Measurements from ENCODE around the gene ADAMTSL3.

Gene ADAMTSL3

DNA sequence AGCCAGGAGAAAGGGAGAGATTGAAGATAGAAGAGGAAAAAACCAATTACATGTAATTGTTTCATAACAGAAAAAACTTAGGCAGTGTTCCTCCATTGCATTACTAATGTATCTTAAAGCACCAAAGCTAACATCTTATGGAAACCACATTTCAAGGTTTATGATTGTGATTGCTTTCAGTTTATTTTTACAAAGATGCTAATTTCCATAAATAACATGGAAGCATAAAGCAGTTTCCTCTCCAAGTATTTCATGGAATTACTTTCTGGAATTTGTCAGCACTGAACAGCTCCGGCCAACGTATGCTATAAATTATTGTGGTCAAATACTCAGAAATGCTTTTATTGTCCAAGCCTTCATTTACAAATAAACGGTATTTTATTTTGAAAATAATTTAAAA, 11.6 kb downstream of the ADAMTSL3 start:
- Histone ChIP-seq H3K4me3 (IDR thresholded peaks at IDR 0.05; ENCODE audit: insufficient read depth, low read depth, low read length) (no peak overlapping the region), H3K9ac (no peak overlapping the region), H3K27me3 (ENCODE audit: insufficient read depth, low read depth) (no peaks in the 10 kb centered on the region), H3K4me1 (ENCODE audit: low read depth, poor library complexity, severe bottlenecking) (no peaks in the 10 kb centered on the region), H3K79me2 (ENCODE audit: insufficient read depth, low read depth) (no peaks in the 10 kb centered on the region), H3K4me2 (no peak overlapping the region), H4K20me1 (ENCODE audit: insufficient read depth) (no peaks in the 10 kb centered on the region), H3K27ac (no peak overlapping the region), H3K36me3 (ENCODE audit: insufficient read depth) (no peaks in the 10 kb centered on the region), H2AFZ (ENCODE audit: low read depth) (no peak overlapping the region)
- TF ChIP-seq, protein P1, sequence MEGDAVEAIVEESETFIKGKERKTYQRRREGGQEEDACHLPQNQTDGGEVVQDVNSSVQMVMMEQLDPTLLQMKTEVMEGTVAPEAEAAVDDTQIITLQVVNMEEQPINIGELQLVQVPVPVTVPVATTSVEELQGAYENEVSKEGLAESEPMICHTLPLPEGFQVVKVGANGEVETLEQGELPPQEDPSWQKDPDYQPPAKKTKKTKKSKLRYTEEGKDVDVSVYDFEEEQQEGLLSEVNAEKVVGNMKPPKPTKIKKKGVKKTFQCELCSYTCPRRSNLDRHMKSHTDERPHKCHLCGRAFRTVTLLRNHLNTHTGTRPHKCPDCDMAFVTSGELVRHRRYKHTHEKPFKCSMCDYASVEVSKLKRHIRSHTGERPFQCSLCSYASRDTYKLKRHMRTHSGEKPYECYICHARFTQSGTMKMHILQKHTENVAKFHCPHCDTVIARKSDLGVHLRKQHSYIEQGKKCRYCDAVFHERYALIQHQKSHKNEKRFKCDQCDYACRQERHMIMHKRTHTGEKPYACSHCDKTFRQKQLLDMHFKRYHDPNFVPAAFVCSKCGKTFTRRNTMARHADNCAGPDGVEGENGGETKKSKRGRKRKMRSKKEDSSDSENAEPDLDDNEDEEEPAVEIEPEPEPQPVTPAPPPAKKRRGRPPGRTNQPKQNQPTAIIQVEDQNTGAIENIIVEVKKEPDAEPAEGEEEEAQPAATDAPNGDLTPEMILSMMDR (conservative IDR thresholded peaks at IDR 0.05; ENCODE audit: low read depth, low read length) = no peak

- Histone ChIP-seq H2AFZ (ENCODE audit: low read depth) (no peak overlapping the region), H3K27ac (no peak overlapping the region), H3K27me3 (ENCODE audit: insufficient read depth, low read depth) (no peaks in the 10 kb centered on the region), H3K4me3 (IDR thresholded peaks at IDR 0.05; ENCODE audit: insufficient read depth, low read depth, low read length) (no peak overlapping the region), H3K79me2 (ENCODE audit: insufficient read depth, low read depth) (no peaks in the 10 kb centered on the region), H4K20me1 (ENCODE audit: insufficient read depth) (no peaks in the 10 kb centered on the region), H3K4me2 (no peak overlapping the region), H3K4me1 (ENCODE audit: low read depth, poor library complexity, severe bottlenecking) (no peaks in the 10 kb centered on the region), H3K36me3 (ENCODE audit: insufficient read depth) (no peaks in the 10 kb centered on the region), H3K9ac (no peak overlapping the region)
- TF ChIP-seq, protein P1 (conservative IDR thresholded peaks at IDR 0.05; ENCODE audit: low read depth, low read length) = no peak
These were observed 16.8 kb downstream of the ADAMTSL3 start for GRCh38 chr15:83670672-83671229.

GRCh38 chr15:83671603-83672002, 17.7 kb downstream of the ADAMTSL3 start:
- H3K4me3 ChIP-seq (IDR thresholded peaks at IDR 0.05; ENCODE audit: insufficient read depth, low read depth, low read length) = no peak overlapping the region
- H3K4me2 ChIP-seq = no peak overlapping the region
- no peak overlapping the region for H3K27ac ChIP-seq
- H3K9ac ChIP-seq = no peak overlapping the region
- H3K27me3 ChIP-seq (ENCODE audit: insufficient read depth, low read depth) = no peaks in the 10 kb centered on the region
- no peaks in the 10 kb centered on the region for H3K36me3 ChIP-seq (ENCODE audit: insufficient read depth)
- no peaks in the 10 kb centered on the region for H4K20me1 ChIP-seq (ENCODE audit: insufficient read depth)
- TF ChIP-seq, protein P1 (conservative IDR thresholded peaks at IDR 0.05; ENCODE audit: low read depth, low read length) = no peak
- H3K79me2 ChIP-seq (ENCODE audit: insufficient read depth, low read depth) = no peaks in the 10 kb centered on the region
- H2AFZ ChIP-seq (ENCODE audit: low read depth) = no peak overlapping the region
- H3K4me1 ChIP-seq (ENCODE audit: low read depth, poor library complexity, severe bottlenecking) = no peaks in the 10 kb centered on the region

DNA sequence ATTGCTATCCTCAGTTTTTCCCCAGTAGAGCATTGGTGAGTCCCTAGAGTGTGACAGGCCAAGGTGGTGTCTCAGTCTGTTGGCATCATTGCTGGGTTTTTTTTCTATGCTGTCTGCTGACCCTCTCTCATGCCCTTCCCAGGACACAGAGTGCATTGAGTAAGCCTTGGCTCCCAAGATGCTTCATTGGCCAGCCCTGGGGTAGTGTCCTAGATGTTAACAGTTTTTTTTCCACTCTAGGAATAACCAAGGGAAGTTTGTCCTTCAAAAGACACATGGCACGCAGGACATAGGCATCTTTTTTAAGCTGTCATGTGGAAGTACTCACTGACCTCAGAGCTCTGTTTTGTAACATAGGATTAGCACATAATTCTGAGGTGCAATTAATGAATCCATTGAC, 19.5 kb downstream of the ADAMTSL3 start:
- Histone ChIP-seq H3K4me3 (IDR thresholded peaks at IDR 0.05; ENCODE audit: insufficient read depth, low read depth, low read length) (no peak overlapping the region), H4K20me1 (ENCODE audit: insufficient read depth) (no peaks in the 10 kb centered on the region), H3K9ac (no peak overlapping the region), H3K36me3 (ENCODE audit: insufficient read depth) (no peaks in the 10 kb centered on the region), H3K4me1 (ENCODE audit: low read depth, poor library complexity, severe bottlenecking) (no peaks in the 10 kb centered on the region), H2AFZ (ENCODE audit: low read depth) (no peak overlapping the region), H3K4me2 (no peak overlapping the region), H3K79me2 (ENCODE audit: insufficient read depth, low read depth) (no peaks in the 10 kb centered on the region), H3K27me3 (ENCODE audit: insufficient read depth, low read depth) (no peaks in the 10 kb centered on the region), H3K27ac (no peak overlapping the region)
- TF ChIP-seq, protein P1 (conservative IDR thresholded peaks at IDR 0.05; ENCODE audit: low read depth, low read length) = no peak

All from KMS-11 (cell line).